Activated CD8-positive, alpha-beta memory T cell treated with anti-CD3 and anti-CD28 coated beads, Interleukin-2, amount 50 U/mL, for 1 hour (primary cell): ENCODE measurements around the gene RBM15B.

Experiments
- DNase-seq: peaks from one replicate; pipeline ENCODE4 v3.0.0-alpha.2; 2020; ENCODE audit errors: extremely low read depth

RBM15B gene

GRCh38 chr3:51391566-51392354 lies 675 bp downstream of the RBM15B start:
- DNase-seq, result no peak

GRCh38 chr3:51392355-51393133 lies 1.5 kb downstream of the RBM15B start:
- no peak for DNase-seq

- DNase-seq, result no peak
Measured at GRCh38 chr3:51393134-51393495, 2.0 kb downstream of the RBM15B start.

- no peak for DNase-seq
Measured at GRCh38 chr3:51393564-51393963, 2.5 kb downstream of the RBM15B start.

GRCh38 chr3:51394541-51394940 lies 3.5 kb downstream of the RBM15B start:
- no peak for DNase-seq

GRCh38 chr3:51395493-51396213 lies 4.6 kb downstream of the RBM15B start:
- DNase-seq, result no peak

GRCh38 chr3:51396401-51396800 lies 5.3 kb downstream of the RBM15B start:
- DNase-seq, result no peak

- no peak for DNase-seq
Measured at GRCh38 chr3:51397392-51397791, 6.3 kb downstream of the RBM15B start.

GRCh38 chr3:51398595-51399310 lies 7.7 kb downstream of the RBM15B start:
- no peak for DNase-seq

GRCh38 chr3:51400166-51400565 lies 9.1 kb downstream of the RBM15B start:
- no peak for DNase-seq

- no peak for DNase-seq
Measured at GRCh38 chr3:51401735-51402134, 10.7 kb downstream of the RBM15B start.

- no peak for DNase-seq
Measured at GRCh38 chr3:51403675-51404074, 12.6 kb downstream of the RBM15B start.

- no peak for DNase-seq
Measured at GRCh38 chr3:51408021-51408420, 16.9 kb downstream of the RBM15B start.

- no peak for DNase-seq
Measured at GRCh38 chr3:51408813-51409212, 17.7 kb downstream of the RBM15B start.

- DNase-seq, result no peak
Measured at GRCh38 chr3:51422211-51422610, 31.1 kb downstream of the RBM15B start.

- no peak for DNase-seq
Measured at GRCh38 chr3:51426921-51427320, 35.8 kb downstream of the RBM15B start.

- DNase-seq, result no peak
Measured at GRCh38 chr3:51429138-51429537, 38.1 kb downstream of the RBM15B start.

- no peak for DNase-seq
Measured at GRCh38 chr3:51434110-51434509, 43.0 kb downstream of the RBM15B start.

GRCh38 chr3:51434746-51435327 lies 43.8 kb downstream of the RBM15B start:
- DNase-seq, result no peak

GRCh38 chr3:51436998-51437639 lies 46.0 kb downstream of the RBM15B start:
- DNase-seq, result no peak
